SU-DHL-6 (cell line): ENCODE data around the gene HMGB1.

ENCODE experiments used
- H2AFZ ChIP-seq: fragments of 200-600 bp; sonication (generic); 2 replicates; pipeline ENCODE4 v1.6.1; 2014; ENCODE audit warnings: low read depth, mild to moderate bottlenecking, moderate library complexity, mixed read lengths, antibody characterized with exemption, low read length; ENCODE audit not compliant: severe bottlenecking
- H3F3A ChIP-seq: fragments of 200-600 bp; shearing (Covaris generic); 2 replicates; pipeline ENCODE4 v1.6.0; 2016; ENCODE audit warnings: antibody characterized with exemption, mild to moderate bottlenecking; ENCODE audit not compliant: insufficient read depth
- H3K27ac ChIP-seq: fragments of 200-600 bp; sonication (generic); 2 replicates; pipeline ENCODE4 v1.5.1; 2016; ENCODE audit warnings: low read depth, mild to moderate bottlenecking, low read length, moderate library complexity, mixed read lengths
- H3K27me3 ChIP-seq: fragments of 200-600 bp; sonication (generic), shearing (Covaris generic); 2 replicates; pipeline ENCODE4 v1.6.0; 2014; ENCODE audit warnings: mild to moderate bottlenecking, low read length
- H3K36me3 ChIP-seq: fragments of 200-600 bp; sonication (generic); 2 replicates; pipeline ENCODE4 v1.6.1; 2014; ENCODE audit warnings: mild to moderate bottlenecking, low read length, mixed read lengths
- H3K4me2 ChIP-seq: fragments of 300-600, 200-600 bp; shearing (Covaris generic), sonication (generic); 2 replicates; pipeline ENCODE4 v1.6.0; 2014; ENCODE audit warnings: low read length, low read depth, mild to moderate bottlenecking; ENCODE audit not compliant: poor library complexity, severe bottlenecking
- H3K4me3 ChIP-seq: fragments of 200-600 bp; sonication (generic); 2 replicates; pipeline ENCODE4 v1.5.1; 2014; ENCODE audit warnings: antibody characterized with exemption, low read length, mild to moderate bottlenecking, mixed read lengths; ENCODE audit not compliant: insufficient read depth, poor library complexity, severe bottlenecking
- H3K79me2 ChIP-seq: fragments of 200-600 bp; sonication (generic); 2 replicates; pipeline ENCODE4 v1.6.1; 2014; ENCODE audit warnings: mild to moderate bottlenecking, low read length, moderate library complexity; ENCODE audit not compliant: insufficient read depth
- H3K9ac ChIP-seq: fragments of 200-600 bp; sonication (generic); 2 replicates; pipeline ENCODE4 v1.7.0; 2014; ENCODE audit warnings: mild to moderate bottlenecking, low read length
- H3K9me2 ChIP-seq: fragments of 200-600 bp; sonication (generic); replicated peaks from 2 replicates; pipeline ENCODE4 v1.6.1; 2014; ENCODE audit warnings: low read length; ENCODE audit not compliant: insufficient read depth
- H3K9me3 ChIP-seq: fragments of 200-600 bp; sonication (generic); 2 replicates; pipeline ENCODE4 v1.6.1; 2014; ENCODE audit warnings: low read length, mixed read lengths; ENCODE audit not compliant: insufficient read depth
- H4K20me1 ChIP-seq: fragments of 200-600 bp; sonication (generic); 2 replicates; pipeline ENCODE4 v1.6.1; 2014; ENCODE audit warnings: low read depth, mild to moderate bottlenecking, antibody characterized with exemption, low read length, moderate library complexity, mixed read lengths
- EZH2phosphoT487 ChIP-seq: fragments of 200-600 bp; sonication (generic), shearing (Covaris generic); conservative IDR thresholded peaks from 2 replicates; pipeline ENCODE4 v1.6.1; 2018; ENCODE audit warnings: mild to moderate bottlenecking, antibody characterized with exemption, low read length, moderate library complexity, mixed read lengths
- TF ChIP-seq, protein P1 (sequence below): fragments of 200-600 bp; sonication (generic); IDR thresholded peaks from one replicate; pipeline ENCODE4 v1.5.1; 2017; ENCODE audit warnings: antibody characterized with exemption, mild to moderate bottlenecking, low read length, moderate library complexity; ENCODE audit not compliant: insufficient read depth, poor library complexity, severe bottlenecking

HMGB1 gene

DNA sequence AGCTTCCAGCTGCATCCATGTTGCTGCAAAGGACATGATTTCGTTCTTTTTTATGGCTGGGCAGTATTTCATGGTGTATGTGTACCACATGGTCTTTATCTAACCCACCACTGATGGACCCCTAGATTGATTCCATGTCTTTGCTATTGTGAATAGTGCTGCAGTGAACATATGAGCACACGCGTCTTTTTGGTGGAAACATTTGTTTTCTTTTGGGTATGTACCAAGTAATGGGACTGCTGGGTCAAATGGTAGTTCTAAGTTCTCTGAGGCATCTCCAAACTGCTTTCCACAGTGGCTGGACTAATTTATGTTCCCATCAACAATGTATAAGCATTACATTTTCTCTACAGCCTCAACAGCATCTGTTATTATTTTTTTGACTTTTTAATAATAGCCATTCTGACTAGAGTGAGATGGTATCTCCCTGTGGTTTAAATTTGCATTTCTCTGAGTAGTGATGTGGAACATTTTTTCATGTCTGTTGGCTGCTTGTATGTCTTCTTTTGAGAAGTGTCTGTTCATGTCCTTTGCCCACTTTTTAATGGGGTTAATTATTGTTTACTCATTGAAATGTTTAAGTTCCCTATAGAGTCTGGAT is 50.2 kb downstream of the HMGB1 start:
- no peaks in the 10 kb centered on the region for H3K9me2 ChIP-seq
- H3K36me3 ChIP-seq: no peaks in the 10 kb centered on the region
- H3K27me3 ChIP-seq: no peaks in the 10 kb centered on the region
- TF ChIP-seq EZH2phosphoT487: no peak
- TF ChIP-seq, protein P1, sequence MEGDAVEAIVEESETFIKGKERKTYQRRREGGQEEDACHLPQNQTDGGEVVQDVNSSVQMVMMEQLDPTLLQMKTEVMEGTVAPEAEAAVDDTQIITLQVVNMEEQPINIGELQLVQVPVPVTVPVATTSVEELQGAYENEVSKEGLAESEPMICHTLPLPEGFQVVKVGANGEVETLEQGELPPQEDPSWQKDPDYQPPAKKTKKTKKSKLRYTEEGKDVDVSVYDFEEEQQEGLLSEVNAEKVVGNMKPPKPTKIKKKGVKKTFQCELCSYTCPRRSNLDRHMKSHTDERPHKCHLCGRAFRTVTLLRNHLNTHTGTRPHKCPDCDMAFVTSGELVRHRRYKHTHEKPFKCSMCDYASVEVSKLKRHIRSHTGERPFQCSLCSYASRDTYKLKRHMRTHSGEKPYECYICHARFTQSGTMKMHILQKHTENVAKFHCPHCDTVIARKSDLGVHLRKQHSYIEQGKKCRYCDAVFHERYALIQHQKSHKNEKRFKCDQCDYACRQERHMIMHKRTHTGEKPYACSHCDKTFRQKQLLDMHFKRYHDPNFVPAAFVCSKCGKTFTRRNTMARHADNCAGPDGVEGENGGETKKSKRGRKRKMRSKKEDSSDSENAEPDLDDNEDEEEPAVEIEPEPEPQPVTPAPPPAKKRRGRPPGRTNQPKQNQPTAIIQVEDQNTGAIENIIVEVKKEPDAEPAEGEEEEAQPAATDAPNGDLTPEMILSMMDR: no peak
- peaks cover 62% of the 10 kb centered on the region for H3F3A ChIP-seq
- H3K9ac ChIP-seq: peak overlapping the region; percentile 52
- no peaks in the 10 kb centered on the region for H3K9me3 ChIP-seq
- peak overlapping the region; percentile 10 for H2AFZ ChIP-seq
- peak overlapping the region; percentile 39 for H3K4me3 ChIP-seq
- H3K79me2 ChIP-seq: no peaks in the 10 kb centered on the region
- H3K4me2 ChIP-seq: peak overlapping the region; percentile 85
- H3K27ac ChIP-seq: peak overlapping the region; percentile 100
- no peaks in the 10 kb centered on the region for H4K20me1 ChIP-seq

DNA sequence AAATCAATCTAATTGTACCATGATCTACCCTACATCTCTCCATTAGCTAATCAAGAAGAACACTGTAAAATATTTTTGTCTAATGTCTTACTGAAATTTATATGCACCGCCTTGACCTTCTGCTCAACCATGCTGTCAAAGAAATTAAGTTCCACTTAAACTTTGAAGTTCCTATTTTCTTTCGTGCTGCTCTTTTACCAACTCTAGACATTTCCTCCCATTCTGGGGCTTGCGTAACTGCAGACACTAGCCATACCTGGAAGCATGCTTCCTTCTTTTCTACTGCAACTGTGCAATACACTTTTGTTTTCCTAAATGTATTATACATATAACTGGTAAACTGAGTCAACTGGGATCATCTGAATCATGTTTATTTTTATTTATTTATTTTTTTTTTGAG is 51.9 kb downstream of the HMGB1 start:
- no peak overlapping the region for H2AFZ ChIP-seq
- no peaks in the 10 kb centered on the region for H3K79me2 ChIP-seq
- H3K36me3 ChIP-seq: no peaks in the 10 kb centered on the region
- no peaks in the 10 kb centered on the region for H3K9me2 ChIP-seq
- H3K9ac ChIP-seq: no peak overlapping the region
- TF ChIP-seq, protein P1: no peak
- no peaks in the 10 kb centered on the region for H3K9me3 ChIP-seq
- no peak overlapping the region for H3K4me3 ChIP-seq
- H3K4me2 ChIP-seq: no peak overlapping the region
- H3K27me3 ChIP-seq: no peaks in the 10 kb centered on the region
- peaks cover 45% of the 10 kb centered on the region for H3F3A ChIP-seq
- H4K20me1 ChIP-seq: no peaks in the 10 kb centered on the region
- H3K27ac ChIP-seq: peak overlapping the region; percentile 22

DNA sequence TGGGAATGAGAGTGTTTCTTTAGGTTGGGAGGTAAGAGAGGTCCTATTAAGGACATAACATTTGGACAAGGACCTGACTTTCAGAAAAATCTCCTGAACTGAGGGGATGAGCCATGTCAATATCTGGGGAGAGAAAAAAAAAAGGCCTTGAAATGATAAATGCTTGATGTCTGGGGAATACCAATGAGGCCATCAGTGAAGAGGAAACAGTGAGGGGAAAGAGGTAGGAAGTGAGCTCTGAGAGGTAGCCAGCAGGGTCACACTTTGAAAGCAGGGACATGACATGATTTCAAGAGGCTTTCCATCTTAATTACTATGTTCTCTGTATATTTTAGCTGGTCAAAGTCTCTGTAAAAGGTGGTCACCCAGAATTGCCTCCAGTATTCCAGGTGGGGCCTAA is 53.4 kb downstream of the HMGB1 start:
- Histone ChIP-seq H3K36me3 (no peaks in the 10 kb centered on the region), H2AFZ (no peak overlapping the region), H3K9me2 (no peaks in the 10 kb centered on the region), H3K4me3 (no peak overlapping the region), H3K27me3 (no peaks in the 10 kb centered on the region), H3K9ac (no peak overlapping the region), H4K20me1 (no peaks in the 10 kb centered on the region), H3K27ac (peak overlapping the region; percentile 24), H3K79me2 (no peaks in the 10 kb centered on the region), H3K9me3 (no peaks in the 10 kb centered on the region), H3F3A (peaks cover 30% of the 10 kb centered on the region), H3K4me2 (no peak overlapping the region)
- no peak for TF ChIP-seq EZH2phosphoT487
- TF ChIP-seq, protein P1: no peak
